H1 (cell line): ENCODE results near the gene DENND2A.
A peak's percentile ranks its signal among the peaks of the same experiment; 100 is the strongest.

Experiments used
- BCL11A ChIP-seq, 2 experiments: IDR thresholded peaks; one replicate each; pipeline ENCODE4 v1.6.1; 2011; ENCODE audit warnings: low read depth in 2 of 2, low read length in 2 of 2, mild to moderate bottlenecking in 2 of 2
- CREB1 ChIP-seq: IDR thresholded peaks from 2 replicates; pipeline ENCODE4 v1.6.1; 2012; ENCODE audit warnings: inconsistent platforms
- CTCF ChIP-seq, 3 experiments: IDR thresholded peaks; 1 replicate in 2 of 3; 2 replicates in 1 of 3; pipeline versions ENCODE4 v1.5.1 to v1.6.1; 2011; ENCODE audit warnings: low read length in 3 of 3, mild to moderate bottlenecking in 3 of 3, inconsistent platforms in 2 of 3, low read depth in 1 of 3, moderate library complexity in 1 of 3; ENCODE audit not compliant: insufficient read depth in 1 of 3; ENCODE audit errors: control extremely low read depth in 1 of 3
- EP300 ChIP-seq, 2 experiments: IDR thresholded peaks; 1 replicate in 1 of 2; 2 replicates in 1 of 2; pipeline ENCODE4 v1.6.1; 2011 to 2012; ENCODE audit warnings: low read depth in 2 of 2, low read length in 2 of 2, mild to moderate bottlenecking in 2 of 2, borderline replicate concordance in 1 of 2, inconsistent platforms in 1 of 2, moderate library complexity in 1 of 2
- GABPA ChIP-seq: IDR thresholded peaks from 2 replicates; pipeline ENCODE4 v1.6.1; 2011; ENCODE audit warnings: mild to moderate bottlenecking, low read length, moderate library complexity, borderline replicate concordance; ENCODE audit not compliant: insufficient read depth
- POLR2A ChIP-seq, 2 experiments: IDR thresholded peaks; 1 replicate in 1 of 2; 2 replicates in 1 of 2; pipeline ENCODE4 v1.6.1; 2011; ENCODE audit warnings: low read depth in 2 of 2, low read length in 2 of 2, mild to moderate bottlenecking in 2 of 2; ENCODE audit errors: control extremely low read depth in 1 of 2
- RXRA ChIP-seq: IDR thresholded peaks from 2 replicates; pipeline ENCODE4 v1.6.1; 2011; ENCODE audit warnings: low read depth, mild to moderate bottlenecking, low read length, moderate library complexity; ENCODE audit not compliant: insufficient read depth
- SP1 ChIP-seq: IDR thresholded peaks from 2 replicates; pipeline ENCODE4 v1.6.1; 2011; ENCODE audit warnings: low read depth, low read length
- SUZ12 ChIP-seq: fragments of 200-600 bp; sonication (generic); IDR thresholded peaks from 2 replicates; pipeline ENCODE4 v1.6.1; 2012; ENCODE audit warnings: mild to moderate bottlenecking, inconsistent platforms, low read length, moderate library complexity, mixed read lengths
- TAF1 ChIP-seq: IDR thresholded peaks from 2 replicates; pipeline ENCODE4 v1.6.1; 2011; ENCODE audit warnings: mild to moderate bottlenecking, low read depth, low read length
- TCF12 ChIP-seq: IDR thresholded peaks from 2 replicates; pipeline ENCODE4 v1.6.1; 2011; ENCODE audit warnings: low read depth, mild to moderate bottlenecking, low read length

DNA sequence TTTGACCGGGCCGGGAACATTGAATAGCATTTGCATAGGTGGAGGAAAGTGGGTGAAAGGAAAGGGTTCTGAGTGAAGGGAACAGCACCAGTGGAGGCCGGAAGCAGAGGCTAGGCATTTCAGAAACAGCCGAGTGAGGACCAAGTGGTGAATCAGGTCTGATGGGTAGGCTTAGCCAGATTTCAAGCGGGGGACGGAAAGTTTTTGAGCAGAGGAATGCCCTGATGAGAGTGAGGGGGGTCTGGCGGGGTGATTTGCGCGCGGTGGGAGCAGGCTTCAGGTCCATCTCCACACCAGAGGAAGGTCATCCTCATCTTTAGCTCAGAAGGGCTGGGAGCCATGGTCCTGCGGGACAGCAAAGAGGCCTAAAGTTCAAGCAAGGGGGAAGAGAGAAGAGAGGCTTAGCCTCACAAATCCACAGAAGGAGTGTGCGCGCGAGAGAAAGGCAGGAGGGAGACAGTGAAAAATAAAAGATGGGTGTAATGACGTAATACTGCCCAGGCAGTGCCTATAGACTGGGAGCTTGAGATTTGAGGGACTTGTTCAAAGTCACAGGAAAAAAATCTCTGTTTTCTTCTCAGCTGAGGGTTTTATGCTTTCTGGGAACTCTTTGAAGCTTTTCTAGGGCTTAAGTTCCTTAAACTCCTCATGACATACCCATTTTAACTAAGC is 1.0 kb upstream of the DENND2A start:
- TF ChIP-seq POLR2A (IDR thresholded peaks at IDR 0.05; ENCODE audit: control extremely low read depth in 1 of 2, low read depth in 2 of 2, low read length in 2 of 2) (no peak), TCF12 (no peak), CTCF (IDR thresholded peaks at IDR 0.05; ENCODE audit: control extremely low read depth in 1 of 3, insufficient read depth in 1 of 3, low read depth in 1 of 3, low read length in 3 of 3) (no peak), SP1 (no peak), GABPA (no peak), SUZ12 (0 out of 2 replicates have a peak, but pooled peaks have one; percentile 18), EP300 (IDR thresholded peaks at IDR 0.05; ENCODE audit: borderline replicate concordance in 1 of 2, low read depth in 2 of 2, low read length in 2 of 2) (no peak), TAF1 (no peak), BCL11A (IDR thresholded peaks at IDR 0.05; ENCODE audit: low read depth in 2 of 2, low read length in 2 of 2) (no peak), RXRA (no peak), CREB1 (no peak)
